HepG2 (cell line): Measurements from ENCODE around the gene SCT. TPM values are rescaled to one million over a fixed set of nuclear protein-coding genes. Genes with fewer than 3 reads are reported as not detected.

Experiments used
- CTCF ChIP-seq: sonication (generic); formaldehyde crosslinking; IDR thresholded peaks from 2 replicates; pipeline ENCODE4 v1.5.0; 2020; ENCODE audit warnings: mild to moderate bottlenecking, missing genetic modification reagents, moderate library complexity
- GATAD2A ChIP-seq: IDR thresholded peaks from 2 replicates; pipeline ENCODE4 v1.6.1; 2016
- GMEB1 ChIP-seq: sonication (generic); formaldehyde crosslinking; IDR thresholded peaks from 2 replicates; pipeline ENCODE4 v1.5.1; 2020; ENCODE audit warnings: missing genetic modification reagents, mild to moderate bottlenecking, borderline replicate concordance
- HNF1B ChIP-seq: sonication (generic); formaldehyde crosslinking; IDR thresholded peaks from 2 replicates; pipeline ENCODE4 v1.5.1; 2020; ENCODE audit warnings: mild to moderate bottlenecking, moderate library complexity, missing genetic modification reagents
- HNRNPL ChIP-seq: fragments of 200-400 bp; formaldehyde crosslinking; IDR thresholded peaks from 2 replicates; pipeline ENCODE4 v1.6.1; 2017; ENCODE audit warnings: mild to moderate bottlenecking, low read depth, low read length
- HOXA3 ChIP-seq: sonication (generic); formaldehyde crosslinking; IDR thresholded peaks from 2 replicates; pipeline ENCODE4 v1.5.0; 2020; ENCODE audit warnings: missing genetic modification reagents
- KLF16 ChIP-seq, 2 experiments: sonication (generic) in 1 of 2; formaldehyde crosslinking in 1 of 2; IDR thresholded peaks; 2 replicates each; pipeline versions ENCODE4 v1.6.1 to v1.8.0; 2016 to 2023; ENCODE audit warnings: missing genetic modification reagents in 2 of 2, missing compliant biosample characterization in 1 of 2
- PAXIP1 ChIP-seq: sonication (generic); formaldehyde crosslinking; conservative IDR thresholded peaks from 2 replicates; pipeline ENCODE4 v1.4.0; 2020; ENCODE audit warnings: mild to moderate bottlenecking, missing genetic modification reagents, moderate library complexity
- SMAD9 ChIP-seq: sonication (generic); formaldehyde crosslinking; IDR thresholded peaks from 2 replicates; pipeline ENCODE4 v1.5.1; 2020; ENCODE audit warnings: mild to moderate bottlenecking, missing genetic modification reagents
- TFDP1 ChIP-seq: IDR thresholded peaks from 2 replicates; pipeline ENCODE4 v1.6.1; 2016; ENCODE audit warnings: missing compliant biosample characterization, missing genetic modification reagents, borderline replicate concordance
- ZBTB33 ChIP-seq: sonication (generic); formaldehyde crosslinking; IDR thresholded peaks from 2 replicates; pipeline ENCODE4 v1.4.0; 2020; ENCODE audit warnings: missing genetic modification reagents
- ZNF230 ChIP-seq: sonication (generic); formaldehyde crosslinking; IDR thresholded peaks from 2 replicates; pipeline ENCODE4 v1.4.0; 2020; ENCODE audit warnings: mild to moderate bottlenecking, missing genetic modification reagents
- ZNF589 ChIP-seq: sonication (generic); formaldehyde crosslinking; conservative IDR thresholded peaks from 2 replicates; pipeline ENCODE4 v1.8.0; 2022; ENCODE audit warnings: mild to moderate bottlenecking, moderate library complexity, missing genetic modification reagents
- ZNF781 ChIP-seq: sonication (generic); formaldehyde crosslinking; IDR thresholded peaks from 2 replicates; pipeline ENCODE4 v1.5.1; 2020; ENCODE audit warnings: borderline replicate concordance, mild to moderate bottlenecking, missing genetic modification reagents; ENCODE audit errors: not compliant biosample characterization
- polyA plus RNA-seq, 8 experiments: library from polyadenylated mRNA; depleted of rRNA in 3 of 8; stranded (reverse) in 7 of 8; unstranded in 1 of 8; fragments of >200 nt; fragmentation: Illumina TruSeq in 4 of 8; extraction: Trizol in 4 of 8; gene quantifications; 2 replicates each; pipeline versions ENCODE4 v1.2.1 to v1.2.3, GENCODE V29; 2011 to 2016; ENCODE audit warnings: low read depth in 4 of 8, missing spikeins in 1 of 8, mixed read lengths in 1 of 8; ENCODE audit not compliant: insufficient read depth in 1 of 8
- total RNA-seq, 5 experiments: library from RNA; depleted of rRNA; stranded (reverse); fragments of >200 nt; fragmentation: Illumina TruSeq; extraction: Trizol; gene quantifications; 2 replicates each; pipeline ENCODE4 v1.2.3, GENCODE V29; 2016; ENCODE audit warnings: low read depth in 1 of 5

Gene SCT
- total and polyA plus RNA-seq, 2 of the 13 experiments (the other 11 are each of a cell fraction or from before 2014, with no cell fraction given) = not detected

GRCh38 chr11:662689-663274, 35.8 kb upstream of the SCT start (continued):
- peak; percentile 50; the same call in 1 of the 2 replicates for TF ChIP-seq HNF1B (CRISPR knock-in tag)
- TF ChIP-seq GMEB1 = no peak
- 0 out of 2 replicates have a peak, but pooled peaks have one; percentile 18 for TF ChIP-seq GATAD2A (CRISPR knock-in tag)
- TF ChIP-seq CTCF (CRISPR knock-in tag) = peak; percentile 91
- TF ChIP-seq HOXA3 (CRISPR knock-in tag) = peak; percentile 41; the same call in 1 of the 2 replicates
- 0 out of 2 replicates have a peak, but pooled peaks have one; percentile 12 for TF ChIP-seq TFDP1 (CRISPR knock-in tag)
- TF ChIP-seq HNRNPL = peak; percentile 96
- TF ChIP-seq ZNF781 (CRISPR knock-in tag) = peak; percentile 37
- no peak for TF ChIP-seq ZNF589 (CRISPR knock-in tag)
- no peak for TF ChIP-seq SMAD9
- 0 out of 4 replicates have a peak, but pooled peaks of 1 of the 2 experiments have one; percentile 23 for TF ChIP-seq KLF16 (CRISPR knock-in tag; IDR thresholded peaks at IDR 0.05)
- TF ChIP-seq PAXIP1 (CRISPR knock-in tag) = no peak
- TF ChIP-seq ZBTB33 (CRISPR knock-in tag) = peak; percentile 54; the same call in 1 of the 2 replicates
- no peak for TF ChIP-seq ZNF230 (CRISPR knock-in tag)
